Transverse colon (tissue), 4 donors: ENCODE measurements around the gene SYNE2.

ENCODE experiments used
- CTCF ChIP-seq, 5 experiments: fragments of 200-600 bp in 3 of 5; fragments of 450-650 bp in 2 of 5; sonication (generic) in 3 of 5; IDR thresholded peaks; 1 replicate in 2 of 5; 2 replicates in 3 of 5; pipeline ENCODE4 v1.5.1; 2016 to 2017; ENCODE audit warnings: antibody characterized with exemption in 5 of 5, inconsistent platforms in 3 of 5, mild to moderate bottlenecking in 2 of 5, moderate library complexity in 1 of 5
- POLR2A ChIP-seq: fragments of 450-650 bp; IDR thresholded peaks from one replicate; pipeline ENCODE4 v1.6.1; 2016; ENCODE audit warnings: antibody characterized with exemption, mild to moderate bottlenecking, moderate library complexity
- POLR2AphosphoS5 ChIP-seq, 3 donors: sonication (generic); formaldehyde crosslinking; IDR thresholded peaks; one replicate each; pipeline ENCODE4 v1.6.1; 2016; ENCODE audit warnings: antibody characterized with exemption in 3 of 3

DNA sequence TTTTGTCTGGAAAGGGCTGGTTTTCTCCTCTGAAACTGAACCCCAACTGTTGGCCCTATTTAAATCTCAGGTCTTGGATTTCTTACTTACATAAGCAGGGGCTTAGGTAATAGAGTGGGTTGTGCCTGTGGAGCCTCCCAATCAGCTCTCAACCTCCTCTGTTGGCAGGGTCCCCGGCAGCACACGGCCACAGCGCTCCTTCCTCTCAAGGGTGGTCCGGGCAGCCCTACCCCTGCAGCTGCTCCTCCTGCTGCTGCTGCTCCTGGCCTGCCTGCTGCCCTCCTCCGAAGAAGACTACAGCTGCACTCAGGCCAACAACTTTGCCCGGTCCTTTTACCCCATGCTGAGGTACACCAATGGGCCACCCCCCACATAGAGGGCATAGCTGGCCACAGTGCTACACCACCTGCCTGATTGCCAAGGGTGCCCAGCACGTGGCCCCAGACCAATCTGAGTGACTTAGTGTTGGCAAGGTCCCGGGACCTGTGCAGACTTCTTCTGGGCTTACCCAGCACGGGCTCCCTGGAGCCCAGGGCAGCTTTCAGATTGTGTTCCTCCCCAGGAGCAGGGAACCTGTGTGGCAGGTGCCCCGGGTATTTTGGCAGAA is 372.4 kb downstream of the SYNE2 start:
- TF ChIP-seq CTCF (IDR thresholded peaks at IDR 0.05) (no peak), POLR2A (no peak), POLR2AphosphoS5 (IDR thresholded peaks at IDR 0.05) (no peak)
